Measurements from ENCODE around the gene MRPS22. TPM values are rescaled to one million over a fixed set of nuclear protein-coding genes. Genes with fewer than 3 reads are reported as not detected.

The MRPS22 gene
- total and polyA plus RNA-seq, 2 of the 13 experiments (the other 11 are each of a cell fraction or from before 2014, with no cell fraction given) = 52.7 to 113 TPM

DNA sequence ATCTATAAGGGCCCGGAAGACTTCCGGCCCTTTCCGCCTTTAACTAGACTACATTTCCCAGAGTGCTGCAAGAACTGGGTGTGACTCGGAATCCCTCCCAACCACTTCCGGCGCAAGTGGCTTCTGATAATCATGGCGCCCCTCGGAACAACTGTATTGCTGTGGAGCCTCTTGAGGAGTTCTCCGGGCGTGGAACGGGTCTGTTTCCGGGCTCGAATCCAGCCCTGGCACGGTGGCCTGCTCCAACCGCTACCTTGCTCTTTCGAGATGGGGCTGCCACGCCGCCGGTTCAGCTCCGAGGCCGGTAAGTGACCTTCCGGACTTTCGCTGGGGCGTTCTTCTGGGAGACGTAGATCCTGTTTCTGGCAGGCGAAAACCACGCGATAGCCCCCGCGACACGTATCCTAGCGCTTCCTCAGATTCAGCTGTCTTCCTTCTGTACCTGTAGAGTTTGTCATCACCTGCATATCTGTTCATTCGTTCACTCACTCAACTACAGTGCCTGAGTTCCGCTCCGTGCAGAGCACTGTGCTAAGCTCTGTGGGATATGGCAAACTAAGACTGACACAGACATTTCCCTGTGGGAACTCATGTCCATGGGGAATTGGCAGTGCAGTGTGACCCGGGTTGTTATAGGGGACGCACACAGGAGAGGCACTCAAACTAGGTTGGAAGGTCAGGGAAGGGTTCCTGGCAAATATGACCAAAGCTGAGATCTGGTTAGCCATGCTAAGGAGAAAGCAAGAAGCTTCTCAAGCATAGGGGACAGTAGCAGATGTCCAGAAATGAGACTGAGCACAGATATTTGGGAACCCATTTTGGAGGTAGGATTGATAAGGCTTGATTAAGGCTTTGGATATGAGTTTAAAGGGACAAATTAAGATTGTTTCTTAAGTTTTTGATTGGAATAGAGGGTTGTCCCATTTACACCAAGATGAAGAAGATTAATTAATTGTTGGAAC is at the start of gene MRPS22 (continued):
- peak; percentile 69 for TF ChIP-seq ZNF788 (CRISPR knock-in tag; IDR thresholded peaks at IDR 0.05; ENCODE audit: borderline replicate concordance)
- TF ChIP-seq, protein P1, sequence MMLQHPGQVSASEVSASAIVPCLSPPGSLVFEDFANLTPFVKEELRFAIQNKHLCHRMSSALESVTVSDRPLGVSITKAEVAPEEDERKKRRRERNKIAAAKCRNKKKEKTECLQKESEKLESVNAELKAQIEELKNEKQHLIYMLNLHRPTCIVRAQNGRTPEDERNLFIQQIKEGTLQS (CRISPR knock-in tag; IDR thresholded peaks at IDR 0.05) = no peak
- TF ChIP-seq, protein P2, sequence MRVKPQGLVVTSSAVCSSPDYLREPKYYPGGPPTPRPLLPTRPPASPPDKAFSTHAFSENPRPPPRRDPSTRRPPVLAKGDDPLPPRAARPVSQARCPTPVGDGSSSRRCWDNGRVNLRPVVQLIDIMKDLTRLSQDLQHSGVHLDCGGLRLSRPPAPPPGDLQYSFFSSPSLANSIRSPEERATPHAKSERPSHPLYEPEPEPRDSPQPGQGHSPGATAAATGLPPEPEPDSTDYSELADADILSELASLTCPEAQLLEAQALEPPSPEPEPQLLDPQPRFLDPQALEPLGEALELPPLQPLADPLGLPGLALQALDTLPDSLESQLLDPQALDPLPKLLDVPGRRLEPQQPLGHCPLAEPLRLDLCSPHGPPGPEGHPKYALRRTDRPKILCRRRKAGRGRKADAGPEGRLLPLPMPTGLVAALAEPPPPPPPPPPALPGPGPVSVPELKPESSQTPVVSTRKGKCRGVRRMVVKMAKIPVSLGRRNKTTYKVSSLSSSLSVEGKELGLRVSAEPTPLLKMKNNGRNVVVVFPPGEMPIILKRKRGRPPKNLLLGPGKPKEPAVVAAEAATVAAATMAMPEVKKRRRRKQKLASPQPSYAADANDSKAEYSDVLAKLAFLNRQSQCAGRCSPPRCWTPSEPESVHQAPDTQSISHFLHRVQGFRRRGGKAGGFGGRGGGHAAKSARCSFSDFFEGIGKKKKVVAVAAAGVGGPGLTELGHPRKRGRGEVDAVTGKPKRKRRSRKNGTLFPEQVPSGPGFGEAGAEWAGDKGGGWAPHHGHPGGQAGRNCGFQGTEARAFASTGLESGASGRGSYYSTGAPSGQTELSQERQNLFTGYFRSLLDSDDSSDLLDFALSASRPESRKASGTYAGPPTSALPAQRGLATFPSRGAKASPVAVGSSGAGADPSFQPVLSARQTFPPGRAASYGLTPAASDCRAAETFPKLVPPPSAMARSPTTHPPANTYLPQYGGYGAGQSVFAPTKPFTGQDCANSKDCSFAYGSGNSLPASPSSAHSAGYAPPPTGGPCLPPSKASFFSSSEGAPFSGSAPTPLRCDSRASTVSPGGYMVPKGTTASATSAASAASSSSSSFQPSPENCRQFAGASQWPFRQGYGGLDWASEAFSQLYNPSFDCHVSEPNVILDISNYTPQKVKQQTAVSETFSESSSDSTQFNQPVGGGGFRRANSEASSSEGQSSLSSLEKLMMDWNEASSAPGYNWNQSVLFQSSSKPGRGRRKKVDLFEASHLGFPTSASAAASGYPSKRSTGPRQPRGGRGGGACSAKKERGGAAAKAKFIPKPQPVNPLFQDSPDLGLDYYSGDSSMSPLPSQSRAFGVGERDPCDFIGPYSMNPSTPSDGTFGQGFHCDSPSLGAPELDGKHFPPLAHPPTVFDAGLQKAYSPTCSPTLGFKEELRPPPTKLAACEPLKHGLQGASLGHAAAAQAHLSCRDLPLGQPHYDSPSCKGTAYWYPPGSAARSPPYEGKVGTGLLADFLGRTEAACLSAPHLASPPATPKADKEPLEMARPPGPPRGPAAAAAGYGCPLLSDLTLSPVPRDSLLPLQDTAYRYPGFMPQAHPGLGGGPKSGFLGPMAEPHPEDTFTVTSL (CRISPR knock-in tag; IDR thresholded peaks at IDR 0.05; ENCODE audit: borderline replicate concordance) = no peak; the same call in 1 of the 2 replicates
- TF ChIP-seq ZNF720 (CRISPR knock-in tag; IDR thresholded peaks at IDR 0.05) = no peak
- no peak for TF ChIP-seq MBNL3 (CRISPR knock-in tag; conservative IDR thresholded peaks at IDR 0.05)
- peak; percentile 41; the same call in 1 of the 2 replicates for TF ChIP-seq ZNF777 (CRISPR knock-in tag; IDR thresholded peaks at IDR 0.05)
- no peak for TF ChIP-seq ZNF367 (CRISPR knock-in tag; IDR thresholded peaks at IDR 0.05; ENCODE audit: borderline replicate concordance)
- no peak for TF ChIP-seq ZSCAN22 (CRISPR knock-in tag; IDR thresholded peaks at IDR 0.05)
- no peak; the same call in 1 of the 2 replicates for TF ChIP-seq MBD4 (IDR thresholded peaks at IDR 0.05; ENCODE audit: borderline replicate concordance, low read length)
- TF ChIP-seq DMAP1 (CRISPR knock-in tag; IDR thresholded peaks at IDR 0.05) = peak; percentile 59; the same call in 1 of the 2 replicates
- no peak for TF ChIP-seq ZSCAN29 (CRISPR knock-in tag; conservative IDR thresholded peaks at IDR 0.05)
- TF ChIP-seq PCBP2 (optimal IDR thresholded peaks at IDR 0.05; ENCODE audit: low read depth, low read length, poor library complexity, severe bottlenecking) = no peak
- TF ChIP-seq, protein P3, sequence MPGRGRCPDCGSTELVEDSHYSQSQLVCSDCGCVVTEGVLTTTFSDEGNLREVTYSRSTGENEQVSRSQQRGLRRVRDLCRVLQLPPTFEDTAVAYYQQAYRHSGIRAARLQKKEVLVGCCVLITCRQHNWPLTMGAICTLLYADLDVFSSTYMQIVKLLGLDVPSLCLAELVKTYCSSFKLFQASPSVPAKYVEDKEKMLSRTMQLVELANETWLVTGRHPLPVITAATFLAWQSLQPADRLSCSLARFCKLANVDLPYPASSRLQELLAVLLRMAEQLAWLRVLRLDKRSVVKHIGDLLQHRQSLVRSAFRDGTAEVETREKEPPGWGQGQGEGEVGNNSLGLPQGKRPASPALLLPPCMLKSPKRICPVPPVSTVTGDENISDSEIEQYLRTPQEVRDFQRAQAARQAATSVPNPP (CRISPR knock-in tag; IDR thresholded peaks at IDR 0.05) = no peak
- TF ChIP-seq MED1 (CRISPR knock-in tag; IDR thresholded peaks at IDR 0.05) = peak; percentile 56
- TF ChIP-seq FOXP1 (IDR thresholded peaks at IDR 0.05) = no peak
- TF ChIP-seq FOXP1 (CRISPR knock-in tag; IDR thresholded peaks at IDR 0.05) = no peak
- TF ChIP-seq ZNF567 (CRISPR knock-in tag; IDR thresholded peaks at IDR 0.05; ENCODE audit: borderline replicate concordance) = no peak
- no peak for TF ChIP-seq SNRNP70 (IDR thresholded peaks at IDR 0.05; ENCODE audit: low read depth, low read length)
- TF ChIP-seq RCOR2 (CRISPR knock-in tag; IDR thresholded peaks at IDR 0.05) = no peak
- no peak for TF ChIP-seq FOXA1 (IDR thresholded peaks at IDR 0.05)
- no peak for TF ChIP-seq FOXA1 (CRISPR knock-in tag; IDR thresholded peaks at IDR 0.05)

Data from HepG2 (cell line).